ENCODE data around the gene GATAD1.
"Not testable (repeated sequence)": the region's sequence is repeated elsewhere in the genome, so short reads cannot be mapped to it uniquely, and the experiment has no call there.

GATAD1 gene

GRCh38 chr7:92437956-92438491 is 9.3 kb upstream of the GATAD1 start:
- Histone ChIP-seq H3K27ac (ENCODE audit: low read depth, low read length) (no peak overlapping the region), H3K4me1 (ENCODE audit: control insufficient read depth, insufficient read depth, low read length) (peaks cover 19% of the 10 kb centered on the region), H3K36me3 (ENCODE audit: control insufficient read depth, insufficient read depth, low read length) (no peaks in the 10 kb centered on the region), H3K4me3 (ENCODE audit: low read depth, low read length) (no peak overlapping the region), H3K9me3 (ENCODE audit: control insufficient read depth, insufficient read depth, low read depth, low read length) (peaks cover 6% of the 10 kb centered on the region; the same call in 1 of the 2 replicates), H3K27me3 (ENCODE audit: control insufficient read depth, insufficient read depth, low read length) (no peaks in the 10 kb centered on the region), H3K9ac (ENCODE audit: low read length) (no peak overlapping the region)

GRCh38 chr7:92442720-92443119 is 4.6 kb upstream of the GATAD1 start:
- not testable (repeated sequence) for H3K9ac ChIP-seq (ENCODE audit: low read length); H3K4me1 ChIP-seq (ENCODE audit: control insufficient read depth, insufficient read depth, low read length); H3K9me3 ChIP-seq (ENCODE audit: control insufficient read depth, insufficient read depth, low read depth, low read length); H3K4me3 ChIP-seq (ENCODE audit: low read depth, low read length); H3K27ac ChIP-seq (ENCODE audit: low read depth, low read length); H3K36me3 ChIP-seq (ENCODE audit: control insufficient read depth, insufficient read depth, low read length); H3K27me3 ChIP-seq (ENCODE audit: control insufficient read depth, insufficient read depth, low read length)

GRCh38 chr7:92446869-92447344 is 375 bp upstream of the GATAD1 start:
- Histone ChIP-seq H3K27ac (ENCODE audit: low read depth, low read length) (no peak overlapping the region), H3K27me3 (ENCODE audit: control insufficient read depth, insufficient read depth, low read length) (no peaks in the 10 kb centered on the region), H3K9ac (ENCODE audit: low read length) (peak overlapping the region; percentile 34), H3K4me3 (ENCODE audit: low read depth, low read length) (peak overlapping the region; percentile 83), H3K36me3 (ENCODE audit: control insufficient read depth, insufficient read depth, low read length) (peaks cover 23% of the 10 kb centered on the region), H3K4me1 (ENCODE audit: control insufficient read depth, insufficient read depth, low read length) (peaks cover 2% of the 10 kb centered on the region; the same call in 1 of the 2 replicates), H3K9me3 (ENCODE audit: control insufficient read depth, insufficient read depth, low read depth, low read length) (peaks cover 6% of the 10 kb centered on the region; the same call in 1 of the 2 replicates)

- H3K27me3 ChIP-seq (ENCODE audit: control insufficient read depth, insufficient read depth, low read length) = no peaks in the 10 kb centered on the region
- H3K36me3 ChIP-seq (ENCODE audit: control insufficient read depth, insufficient read depth, low read length) = peaks cover 36% of the 10 kb centered on the region
- H3K27ac ChIP-seq (ENCODE audit: low read depth, low read length) = no peak overlapping the region
- peaks cover 2% of the 10 kb centered on the region; the same call in 1 of the 2 replicates for H3K4me1 ChIP-seq (ENCODE audit: control insufficient read depth, insufficient read depth, low read length)
- peak overlapping the region; percentile 83 for H3K4me3 ChIP-seq (ENCODE audit: low read depth, low read length)
- no peaks in the 10 kb centered on the region; the same call in 1 of the 2 replicates for H3K9me3 ChIP-seq (ENCODE audit: control insufficient read depth, insufficient read depth, low read depth, low read length)
- H3K9ac ChIP-seq (ENCODE audit: low read length) = peak overlapping the region; percentile 95
Measured at GRCh38 chr7:92448205-92448747, 994 bp downstream of the GATAD1 start.

GRCh38 chr7:92451645-92452044 is 4.4 kb downstream of the GATAD1 start:
- Histone ChIP-seq H3K36me3 (ENCODE audit: control insufficient read depth, insufficient read depth, low read length) (peaks cover 70% of the 10 kb centered on the region), H3K27ac (ENCODE audit: low read depth, low read length) (no peak overlapping the region), H3K4me1 (ENCODE audit: control insufficient read depth, insufficient read depth, low read length) (peaks cover 2% of the 10 kb centered on the region; the same call in 1 of the 2 replicates), H3K27me3 (ENCODE audit: control insufficient read depth, insufficient read depth, low read length) (no peaks in the 10 kb centered on the region), H3K4me3 (ENCODE audit: low read depth, low read length) (no peak overlapping the region), H3K9ac (ENCODE audit: low read length) (no peak overlapping the region), H3K9me3 (ENCODE audit: control insufficient read depth, insufficient read depth, low read depth, low read length) (no peaks in the 10 kb centered on the region)

- Histone ChIP-seq H3K27me3 (ENCODE audit: control insufficient read depth, insufficient read depth, low read length) (no peaks in the 10 kb centered on the region), H3K36me3 (ENCODE audit: control insufficient read depth, insufficient read depth, low read length) (peaks cover 63% of the 10 kb centered on the region), H3K9me3 (ENCODE audit: control insufficient read depth, insufficient read depth, low read depth, low read length) (no peaks in the 10 kb centered on the region), H3K27ac (ENCODE audit: low read depth, low read length) (no peak overlapping the region), H3K4me3 (ENCODE audit: low read depth, low read length) (no peak overlapping the region), H3K4me1 (ENCODE audit: control insufficient read depth, insufficient read depth, low read length) (no peaks in the 10 kb centered on the region), H3K9ac (ENCODE audit: low read length) (no peak overlapping the region)
Measured at GRCh38 chr7:92456236-92456635, 9.0 kb downstream of the GATAD1 start.

GRCh38 chr7:92460109-92460508 is 12.8 kb downstream of the GATAD1 start:
- Histone ChIP-seq H3K9ac (ENCODE audit: low read length) (no peak overlapping the region), H3K27me3 (ENCODE audit: control insufficient read depth, insufficient read depth, low read length) (no peaks in the 10 kb centered on the region), H3K4me3 (ENCODE audit: low read depth, low read length) (no peak overlapping the region), H3K36me3 (ENCODE audit: control insufficient read depth, insufficient read depth, low read length) (peaks cover 24% of the 10 kb centered on the region), H3K9me3 (ENCODE audit: control insufficient read depth, insufficient read depth, low read depth, low read length) (no peaks in the 10 kb centered on the region), H3K27ac (ENCODE audit: low read depth, low read length) (no peak overlapping the region), H3K4me1 (ENCODE audit: control insufficient read depth, insufficient read depth, low read length) (no peaks in the 10 kb centered on the region)

- Histone ChIP-seq H3K36me3 (ENCODE audit: control insufficient read depth, insufficient read depth, low read length) (peaks cover 20% of the 10 kb centered on the region), H3K27me3 (ENCODE audit: control insufficient read depth, insufficient read depth, low read length) (no peaks in the 10 kb centered on the region), H3K27ac (ENCODE audit: low read depth, low read length) (no peak overlapping the region), H3K4me1 (ENCODE audit: control insufficient read depth, insufficient read depth, low read length) (no peaks in the 10 kb centered on the region), H3K4me3 (ENCODE audit: low read depth, low read length) (no peak overlapping the region), H3K9me3 (ENCODE audit: control insufficient read depth, insufficient read depth, low read depth, low read length) (no peaks in the 10 kb centered on the region), H3K9ac (ENCODE audit: low read length) (no peak overlapping the region)
Measured at GRCh38 chr7:92460510-92460909, 13.2 kb downstream of the GATAD1 start.

GRCh38 chr7:92461027-92462003 is 14.0 kb downstream of the GATAD1 start:
- no peaks in the 10 kb centered on the region for H3K4me1 ChIP-seq (ENCODE audit: control insufficient read depth, insufficient read depth, low read length)
- no peak overlapping the region for H3K27ac ChIP-seq (ENCODE audit: low read depth, low read length)
- H3K9me3 ChIP-seq (ENCODE audit: control insufficient read depth, insufficient read depth, low read depth, low read length) = no peaks in the 10 kb centered on the region
- no peak overlapping the region for H3K9ac ChIP-seq (ENCODE audit: low read length)
- H3K36me3 ChIP-seq (ENCODE audit: control insufficient read depth, insufficient read depth, low read length) = peaks cover 12% of the 10 kb centered on the region
- no peak overlapping the region for H3K4me3 ChIP-seq (ENCODE audit: low read depth, low read length)
- no peaks in the 10 kb centered on the region for H3K27me3 ChIP-seq (ENCODE audit: control insufficient read depth, insufficient read depth, low read length)

GRCh38 chr7:92462560-92462959 is 15.3 kb downstream of the GATAD1 start:
- Histone ChIP-seq H3K27me3 (ENCODE audit: control insufficient read depth, insufficient read depth, low read length) (no peaks in the 10 kb centered on the region), H3K9me3 (ENCODE audit: control insufficient read depth, insufficient read depth, low read depth, low read length) (no peaks in the 10 kb centered on the region)

GRCh38 chr7:92464515-92464914 is 17.2 kb downstream of the GATAD1 start:
- Histone ChIP-seq H3K4me3 (ENCODE audit: low read depth, low read length) (no peak overlapping the region), H3K9me3 (ENCODE audit: control insufficient read depth, insufficient read depth, low read depth, low read length) (peaks cover 9% of the 10 kb centered on the region; the same call in 1 of the 2 replicates), H3K27ac (ENCODE audit: low read depth, low read length) (no peak overlapping the region), H3K4me1 (ENCODE audit: control insufficient read depth, insufficient read depth, low read length) (no peaks in the 10 kb centered on the region), H3K9ac (ENCODE audit: low read length) (no peak overlapping the region), H3K36me3 (ENCODE audit: control insufficient read depth, insufficient read depth, low read length) (no peaks in the 10 kb centered on the region), H3K27me3 (ENCODE audit: control insufficient read depth, insufficient read depth, low read length) (no peaks in the 10 kb centered on the region)

More at GRCh38 chr7:92462560-92462959, 15.3 kb downstream of the GATAD1 start:
- no peak overlapping the region for H3K4me3 ChIP-seq (ENCODE audit: low read depth, low read length)
- no peak overlapping the region for H3K9ac ChIP-seq (ENCODE audit: low read length)
- H3K4me1 ChIP-seq (ENCODE audit: control insufficient read depth, insufficient read depth, low read length) = no peaks in the 10 kb centered on the region
- H3K27ac ChIP-seq (ENCODE audit: low read depth, low read length) = no peak overlapping the region
- 0 out of 2 replicates have a peak, but pooled peaks cover 3% of the 10 kb centered on the region for H3K36me3 ChIP-seq (ENCODE audit: control insufficient read depth, insufficient read depth, low read length)
